ENCODE data around the gene RNF152.

The RNF152 gene

GRCh38 chr18:61924550-61924949, 31.7 kb upstream of the RNF152 start:
- no peak overlapping the region for H3K9ac ChIP-seq (ENCODE audit: insufficient read length)
- no peak overlapping the region for H3K27ac ChIP-seq
- no peaks in the 10 kb centered on the region for H3K9me3 ChIP-seq (ENCODE audit: low read depth, low read length)
- H3K4me3 ChIP-seq: no peak overlapping the region
- no peaks in the 10 kb centered on the region for H3K36me3 ChIP-seq (ENCODE audit: insufficient read depth, low read length)
- no peak for TF ChIP-seq FOXP2 (optimal IDR thresholded peaks at IDR 0.05; ENCODE audit: control extremely low read depth, extremely low read length, insufficient read depth)
- no peak for DNase-seq (ENCODE audit: low read depth, low spot score)

- no peak for TF ChIP-seq POLR2AphosphoS5 (IDR thresholded peaks at IDR 0.05; ENCODE audit: borderline replicate concordance, low read depth, low read length)
- no peak for TF ChIP-seq EZH2 (IDR thresholded peaks at IDR 0.05)
- TF ChIP-seq FOXP2 (optimal IDR thresholded peaks at IDR 0.05; ENCODE audit: control extremely low read depth, extremely low read length, insufficient read depth): no peak
- no peak overlapping the region for H3K27ac ChIP-seq
- H3K36me3 ChIP-seq (ENCODE audit: insufficient read depth, low read length): no peaks in the 10 kb centered on the region
- DNase-seq (ENCODE audit: low read depth, low spot score): no peak
- H3K9me3 ChIP-seq (ENCODE audit: low read depth, low read length): no peaks in the 10 kb centered on the region
- H3K9ac ChIP-seq (ENCODE audit: insufficient read length): no peak overlapping the region
- H3K4me3 ChIP-seq: no peak overlapping the region
Measured at GRCh38 chr18:61922435-61922834, 29.6 kb upstream of the RNF152 start.

- no peak for DNase-seq (ENCODE audit: low read depth, low spot score)
- Histone ChIP-seq H3K9me3 (ENCODE audit: low read depth, low read length) (no peaks in the 10 kb centered on the region), H3K36me3 (ENCODE audit: insufficient read depth, low read length) (no peaks in the 10 kb centered on the region), H3K4me3 (no peak overlapping the region), H3K27ac (no peak overlapping the region), H3K9ac (ENCODE audit: insufficient read length) (no peak overlapping the region)
- no peak for TF ChIP-seq POLR2AphosphoS5 (IDR thresholded peaks at IDR 0.05; ENCODE audit: borderline replicate concordance, low read depth, low read length)
- TF ChIP-seq EZH2 (IDR thresholded peaks at IDR 0.05): no peak
- no peak for TF ChIP-seq FOXP2 (optimal IDR thresholded peaks at IDR 0.05; ENCODE audit: control extremely low read depth, extremely low read length, insufficient read depth)
Measured at GRCh38 chr18:61921621-61922235, 28.9 kb upstream of the RNF152 start.

- TF ChIP-seq FOXP2 (optimal IDR thresholded peaks at IDR 0.05; ENCODE audit: control extremely low read depth, extremely low read length, insufficient read depth) (no peak), POLR2AphosphoS5 (IDR thresholded peaks at IDR 0.05; ENCODE audit: borderline replicate concordance, low read depth, low read length) (no peak), EZH2 (IDR thresholded peaks at IDR 0.05) (no peak)
- Histone ChIP-seq H3K4me3 (no peak overlapping the region), H3K27ac (no peak overlapping the region), H3K9me3 (ENCODE audit: low read depth, low read length) (no peaks in the 10 kb centered on the region), H3K36me3 (ENCODE audit: insufficient read depth, low read length) (no peaks in the 10 kb centered on the region), H3K9ac (ENCODE audit: insufficient read length) (no peak overlapping the region)
- no peak for DNase-seq (ENCODE audit: low read depth, low spot score)
Measured at GRCh38 chr18:61917818-61918217, 25.0 kb upstream of the RNF152 start.

GRCh38 chr18:61912476-61912875, 19.7 kb upstream of the RNF152 start:
- TF ChIP-seq FOXP2 (optimal IDR thresholded peaks at IDR 0.05; ENCODE audit: control extremely low read depth, extremely low read length, insufficient read depth) (no peak), POLR2AphosphoS5 (IDR thresholded peaks at IDR 0.05; ENCODE audit: borderline replicate concordance, low read depth, low read length) (no peak), EZH2 (IDR thresholded peaks at IDR 0.05) (no peak)
- H3K4me3 ChIP-seq: no peak overlapping the region

GRCh38 chr18:61910101-61910500, 17.3 kb upstream of the RNF152 start:
- Histone ChIP-seq H3K4me3 (no peak overlapping the region), H3K27ac (no peak overlapping the region), H3K36me3 (ENCODE audit: insufficient read depth, low read length) (no peaks in the 10 kb centered on the region), H3K9me3 (ENCODE audit: low read depth, low read length) (no peaks in the 10 kb centered on the region), H3K9ac (ENCODE audit: insufficient read length) (no peak overlapping the region)
- no peak for DNase-seq (ENCODE audit: low read depth, low spot score)
- TF ChIP-seq FOXP2 (optimal IDR thresholded peaks at IDR 0.05; ENCODE audit: control extremely low read depth, extremely low read length, insufficient read depth): no peak
- no peak for TF ChIP-seq POLR2AphosphoS5 (IDR thresholded peaks at IDR 0.05; ENCODE audit: borderline replicate concordance, low read depth, low read length)
- TF ChIP-seq EZH2 (IDR thresholded peaks at IDR 0.05): no peak

More at GRCh38 chr18:61912476-61912875, 19.7 kb upstream of the RNF152 start:
- H3K36me3 ChIP-seq (ENCODE audit: insufficient read depth, low read length): no peaks in the 10 kb centered on the region
- H3K9me3 ChIP-seq (ENCODE audit: low read depth, low read length): no peaks in the 10 kb centered on the region
- no peak for DNase-seq (ENCODE audit: low read depth, low spot score)
- no peak overlapping the region for H3K27ac ChIP-seq
- H3K9ac ChIP-seq (ENCODE audit: insufficient read length): no peak overlapping the region

- Histone ChIP-seq H3K4me3 (no peak overlapping the region), H3K9me3 (ENCODE audit: low read depth, low read length) (no peaks in the 10 kb centered on the region), H3K9ac (ENCODE audit: insufficient read length) (no peak overlapping the region), H3K36me3 (ENCODE audit: insufficient read depth, low read length) (no peaks in the 10 kb centered on the region), H3K27ac (no peak overlapping the region)
- no peak for DNase-seq (ENCODE audit: low read depth, low spot score)
- no peak for TF ChIP-seq FOXP2 (optimal IDR thresholded peaks at IDR 0.05; ENCODE audit: control extremely low read depth, extremely low read length, insufficient read depth)
- no peak for TF ChIP-seq EZH2 (IDR thresholded peaks at IDR 0.05)
- no peak for TF ChIP-seq POLR2AphosphoS5 (IDR thresholded peaks at IDR 0.05; ENCODE audit: borderline replicate concordance, low read depth, low read length)
Measured at GRCh38 chr18:61908661-61909060, 15.9 kb upstream of the RNF152 start.

- Histone ChIP-seq H3K4me3 (no peak overlapping the region), H3K27ac (no peak overlapping the region), H3K9me3 (ENCODE audit: low read depth, low read length) (no peaks in the 10 kb centered on the region), H3K36me3 (ENCODE audit: insufficient read depth, low read length) (no peaks in the 10 kb centered on the region), H3K9ac (ENCODE audit: insufficient read length) (no peak overlapping the region)
- DNase-seq (ENCODE audit: low read depth, low spot score): peak; percentile 10
- TF ChIP-seq FOXP2 (optimal IDR thresholded peaks at IDR 0.05; ENCODE audit: control extremely low read depth, extremely low read length, insufficient read depth) (no peak), EZH2 (IDR thresholded peaks at IDR 0.05) (no peak), POLR2AphosphoS5 (IDR thresholded peaks at IDR 0.05; ENCODE audit: borderline replicate concordance, low read depth, low read length) (no peak)
Measured at GRCh38 chr18:61901323-61901986, 8.6 kb upstream of the RNF152 start.
